Lower lobe of right lung (tissue), 2 donors: Measurements from ENCODE around the gene MRPL38. TPM values are rescaled to one million over a fixed set of nuclear protein-coding genes. Genes with fewer than 3 reads are reported as not detected.
"Not testable (repeated sequence)": the region's sequence is repeated elsewhere in the genome, so short reads cannot be mapped to it uniquely, and the experiment has no call there.

Experiments used
- ATAC-seq, 2 donors: fragments of 200-7000 bp; cut with Tn5 transposase; one replicate each; pipeline ENCODE4 v1.9.1; 2020 to 2022; ENCODE audit warnings: mild to moderate bottlenecking in 2 of 2, moderate library complexity in 2 of 2
- DNase-seq: peaks from one replicate; pipeline ENCODE4 v3.0.0-alpha.2; 2020
- H3K27ac ChIP-seq: fragments of 200-600 bp; one replicate; pipeline ENCODE4 v1.8.0; 2022
- H3K27me3 ChIP-seq: fragments of 200-600 bp; one replicate; pipeline ENCODE4 v1.8.0; 2022; ENCODE audit warnings: low read depth
- H3K36me3 ChIP-seq: fragments of 200-600 bp; one replicate; pipeline ENCODE4 v1.8.0; 2022; ENCODE audit warnings: mild to moderate bottlenecking
- H3K4me1 ChIP-seq: fragments of 200-600 bp; one replicate; pipeline ENCODE4 v1.8.0; 2022
- H3K4me3 ChIP-seq: fragments of 200-600 bp; one replicate; pipeline ENCODE4 v1.8.0; 2022; ENCODE audit warnings: mild to moderate bottlenecking
- H3K9me3 ChIP-seq: fragments of 200-600 bp; one replicate; pipeline ENCODE4 v1.8.0; 2022
- intact Hi-C: fragments of 100-400 bp; cut with DNase I; formaldehyde crosslinking; loops from one replicate; pipeline ENCODE4 v1.11.0; 2022
- total RNA-seq: library from RNA; stranded (reverse); fragmentation: NEBNext Ultra II Directional; extraction: Animal tissue kit (Norgen Biotek cat#: 25700); gene quantifications from one replicate; pipeline ENCODE4 v1.2.1, GENCODE V29; 2021
- TF ChIP-seq, protein P1 (sequence below): fragments of 200-600 bp; IDR thresholded peaks from one replicate; pipeline ENCODE4 v1.8.0; 2022; ENCODE audit warnings: antibody characterized with exemption, mild to moderate bottlenecking
- donor health status: DM: no; HTN: yes; CAD: no; lungs with severe emphysema.

MRPL38 gene
- total RNA-seq, 1 donor from 2014 or later: 68.9 TPM

DNA sequence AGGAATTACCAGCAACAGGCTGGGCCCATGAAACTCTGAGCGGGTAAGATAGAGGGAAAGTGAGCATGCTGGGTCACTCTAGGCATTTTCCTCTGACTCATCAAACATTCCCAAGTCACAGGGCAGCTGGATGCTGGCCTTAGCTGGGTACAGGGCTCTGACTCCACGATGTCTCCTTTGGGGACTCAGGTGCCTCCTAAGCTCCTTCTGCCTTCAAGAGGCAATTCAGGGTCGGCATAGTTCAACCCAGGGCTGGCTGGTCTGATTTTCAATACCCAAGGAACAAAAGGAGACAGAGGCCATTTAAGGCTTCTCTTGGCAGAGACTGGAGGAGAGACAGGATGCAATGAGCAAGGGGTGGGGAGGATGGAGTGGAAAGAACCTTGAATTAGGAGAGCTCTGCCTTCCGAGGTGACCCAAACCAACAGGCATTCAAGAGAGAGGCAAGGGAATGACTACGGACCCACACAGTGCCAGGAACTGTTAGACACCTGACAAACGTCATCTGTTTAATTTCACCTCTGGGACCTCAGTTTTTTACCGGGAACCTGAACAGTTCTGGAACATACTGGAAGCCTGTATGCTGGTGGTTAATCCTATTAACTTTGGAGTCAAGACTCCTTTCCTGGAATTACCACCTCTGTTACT is 50.5 kb downstream of the MRPL38 start:
- ATAC-seq: peak in 1 of 2 donors; percentile 30
- H3K36me3 ChIP-seq: peaks cover 35% of the 10 kb centered on the region
- no peaks in the 10 kb centered on the region for H3K27me3 ChIP-seq
- H3K9me3 ChIP-seq: no peaks in the 10 kb centered on the region
- intact Hi-C loops: no loop called here
- TF ChIP-seq, protein P1, sequence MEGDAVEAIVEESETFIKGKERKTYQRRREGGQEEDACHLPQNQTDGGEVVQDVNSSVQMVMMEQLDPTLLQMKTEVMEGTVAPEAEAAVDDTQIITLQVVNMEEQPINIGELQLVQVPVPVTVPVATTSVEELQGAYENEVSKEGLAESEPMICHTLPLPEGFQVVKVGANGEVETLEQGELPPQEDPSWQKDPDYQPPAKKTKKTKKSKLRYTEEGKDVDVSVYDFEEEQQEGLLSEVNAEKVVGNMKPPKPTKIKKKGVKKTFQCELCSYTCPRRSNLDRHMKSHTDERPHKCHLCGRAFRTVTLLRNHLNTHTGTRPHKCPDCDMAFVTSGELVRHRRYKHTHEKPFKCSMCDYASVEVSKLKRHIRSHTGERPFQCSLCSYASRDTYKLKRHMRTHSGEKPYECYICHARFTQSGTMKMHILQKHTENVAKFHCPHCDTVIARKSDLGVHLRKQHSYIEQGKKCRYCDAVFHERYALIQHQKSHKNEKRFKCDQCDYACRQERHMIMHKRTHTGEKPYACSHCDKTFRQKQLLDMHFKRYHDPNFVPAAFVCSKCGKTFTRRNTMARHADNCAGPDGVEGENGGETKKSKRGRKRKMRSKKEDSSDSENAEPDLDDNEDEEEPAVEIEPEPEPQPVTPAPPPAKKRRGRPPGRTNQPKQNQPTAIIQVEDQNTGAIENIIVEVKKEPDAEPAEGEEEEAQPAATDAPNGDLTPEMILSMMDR: no peak
- H3K4me1 ChIP-seq: peaks cover 54% of the 10 kb centered on the region
- H3K27ac ChIP-seq: peak overlapping the region; percentile 100
- DNase-seq: no peak
- H3K4me3 ChIP-seq: peak overlapping the region; percentile 94

DNA sequence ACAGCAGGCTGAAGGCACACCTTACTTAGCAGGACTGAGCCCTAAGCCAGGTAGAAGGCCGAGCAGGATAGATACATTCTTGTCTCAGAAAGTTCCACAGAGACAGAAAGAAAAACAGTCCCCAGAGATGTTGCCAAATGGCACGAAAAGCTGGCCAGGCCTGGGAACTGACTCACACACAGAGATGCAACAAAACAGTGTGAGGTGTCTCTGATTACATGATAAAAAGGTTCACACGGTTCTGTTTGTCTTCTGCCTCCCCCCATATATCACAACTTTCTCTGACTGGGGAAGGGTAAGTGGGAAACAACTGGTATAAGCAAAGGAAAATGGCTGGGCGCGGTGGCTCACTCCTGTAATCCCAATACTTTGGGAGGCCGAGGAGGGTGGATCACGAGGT is 51.3 kb downstream of the MRPL38 start:
- DNase-seq (no peak), ATAC-seq (no peak)
- Histone ChIP-seq H3K4me1 (peaks cover 55% of the 10 kb centered on the region), H3K27me3 (no peaks in the 10 kb centered on the region), H3K4me3 (peak overlapping the region; percentile 94), H3K27ac (peak overlapping the region; percentile 100), H3K9me3 (no peaks in the 10 kb centered on the region), H3K36me3 (peaks cover 42% of the 10 kb centered on the region)
- intact Hi-C loops: no loop called here
- TF ChIP-seq, protein P1: no peak

DNA sequence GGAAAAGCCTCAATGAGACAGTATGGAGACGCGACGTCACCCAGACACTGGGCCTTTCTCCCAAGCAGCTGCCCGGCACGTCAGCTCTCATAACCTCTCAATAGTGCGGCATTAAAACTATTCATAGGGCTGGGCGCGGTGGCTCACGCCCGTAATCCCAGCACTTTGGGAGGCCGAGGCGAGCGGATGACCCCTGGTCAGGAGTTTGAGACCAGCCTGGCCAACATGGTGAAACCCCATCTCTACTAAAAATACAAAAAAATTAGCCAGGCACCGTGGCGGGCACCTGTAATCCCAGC is 53.0 kb downstream of the MRPL38 start:
- peaks cover 65% of the 10 kb centered on the region for H3K4me1 ChIP-seq
- H3K4me3 ChIP-seq, DNase-seq, H3K27ac ChIP-seq, H3K9me3 ChIP-seq, ATAC-seq, intact Hi-C loops, H3K27me3 ChIP-seq: not testable (repeated sequence)
- H3K36me3 ChIP-seq: peaks cover 60% of the 10 kb centered on the region

DNA sequence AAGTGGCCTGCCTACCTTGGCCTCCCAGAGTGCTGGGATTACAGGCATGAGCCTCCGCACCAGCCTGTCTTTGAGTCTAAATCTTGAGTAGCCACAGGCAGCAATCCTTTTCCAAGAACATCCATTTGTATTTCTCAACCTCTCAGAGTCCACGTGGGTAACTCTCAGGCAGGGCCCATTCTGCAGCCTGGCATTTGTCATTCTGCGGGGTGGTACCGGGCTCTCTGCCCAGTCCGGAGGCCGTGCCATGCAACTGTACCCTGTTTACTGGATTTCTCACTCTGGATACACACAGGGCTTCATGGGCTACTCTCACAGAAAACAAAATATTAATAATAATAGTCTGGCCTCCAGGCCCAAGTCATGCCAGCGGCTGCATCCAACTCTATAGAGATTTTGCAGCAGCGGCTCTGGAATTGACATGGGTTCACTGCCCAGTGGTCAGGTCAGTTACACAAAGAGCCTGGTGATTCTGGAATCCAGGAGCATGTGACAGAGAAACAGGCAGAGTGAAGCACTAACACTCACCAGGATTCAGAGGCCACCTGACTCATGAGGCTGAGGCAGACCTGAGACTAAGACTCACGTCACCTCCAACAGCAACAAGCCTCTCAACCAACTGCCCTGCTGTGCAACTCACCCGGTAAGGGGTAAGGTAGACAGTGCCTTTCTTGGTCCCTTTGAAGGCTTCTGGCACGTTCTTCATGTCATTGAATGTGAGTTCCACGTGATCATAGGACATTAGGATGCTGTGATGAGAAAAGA is 53.6 kb downstream of the MRPL38 start:
- H3K4me1 ChIP-seq: peaks cover 65% of the 10 kb centered on the region
- no peak overlapping the region for H3K27ac ChIP-seq

DNA sequence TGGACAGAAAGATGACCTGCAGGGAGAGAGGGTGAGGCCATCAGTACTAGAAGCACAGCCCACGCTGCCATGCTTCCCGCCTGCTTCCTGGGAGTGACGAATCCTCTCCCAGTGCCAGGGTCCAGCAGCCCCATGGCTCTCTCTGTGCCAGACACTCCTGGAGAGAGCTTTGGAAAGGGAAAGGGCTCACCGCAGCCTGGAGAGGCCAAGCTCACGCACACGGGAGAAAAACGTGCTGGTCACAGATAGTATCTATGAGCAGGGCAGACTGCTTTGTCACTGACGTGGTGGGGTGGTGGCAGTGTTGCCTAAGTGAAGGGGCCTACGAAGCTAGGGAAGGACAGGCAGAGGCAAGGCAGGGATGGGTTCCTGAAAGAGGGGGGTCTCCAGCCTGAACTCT is 55.0 kb downstream of the MRPL38 start:
- Histone ChIP-seq H3K27ac (peak overlapping the region; percentile 90), H3K4me3 (no peak overlapping the region), H3K4me1 (peaks cover 78% of the 10 kb centered on the region), H3K27me3 (no peaks in the 10 kb centered on the region), H3K9me3 (no peaks in the 10 kb centered on the region), H3K36me3 (peaks cover 71% of the 10 kb centered on the region)
- DNase-seq (no peak), ATAC-seq (no peak)
- TF ChIP-seq, protein P1: no peak
- intact Hi-C loops: no loop called here

More for the DNA sequence above, 53.6 kb downstream of the MRPL38 start:
- Histone ChIP-seq H3K27me3 (no peaks in the 10 kb centered on the region), H3K4me3 (no peak overlapping the region), H3K36me3 (peaks cover 66% of the 10 kb centered on the region), H3K9me3 (no peaks in the 10 kb centered on the region)
- no peak for DNase-seq
- ATAC-seq: no peak
- intact Hi-C loops: no loop called here
- TF ChIP-seq, protein P1: no peak

DNA sequence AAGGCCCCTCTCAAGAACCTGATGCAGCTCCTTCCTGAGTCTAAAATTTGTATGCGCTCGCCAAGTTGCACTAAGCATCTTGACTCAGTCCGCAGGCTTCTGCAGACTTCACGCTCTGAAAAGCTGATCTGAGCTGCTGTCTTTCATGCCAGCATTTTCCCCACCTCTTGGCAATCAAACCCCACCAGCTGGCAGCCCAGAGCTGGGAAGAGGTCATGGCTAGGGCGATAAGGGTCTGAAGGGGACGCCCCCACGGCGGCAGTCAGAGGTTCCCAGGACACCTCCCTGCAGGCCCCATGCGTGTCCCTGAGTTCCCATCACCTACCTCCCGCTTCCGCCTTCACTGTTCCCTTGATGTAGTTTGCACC is 55.4 kb downstream of the MRPL38 start:
- Histone ChIP-seq H3K27me3 (no peaks in the 10 kb centered on the region), H3K4me3 (no peak overlapping the region), H3K4me1 (peaks cover 78% of the 10 kb centered on the region), H3K36me3 (peaks cover 71% of the 10 kb centered on the region), H3K9me3 (no peaks in the 10 kb centered on the region), H3K27ac (peak overlapping the region; percentile 90)
- TF ChIP-seq, protein P1: no peak
- DNase-seq: no peak
- intact Hi-C loops: no loop called here
- no peak for ATAC-seq
